HUES64 (cell line): ENCODE data around the gene MRPL54.

Experiments
- H3K27ac ChIP-seq: 2 replicates; pipeline ENCODE4 v1.7.0; 2013; ENCODE audit warnings: low read depth, low read length, inconsistent platforms
- H3K27me3 ChIP-seq: 2 replicates; pipeline ENCODE4 v1.6.1; 2013; ENCODE audit warnings: mild to moderate bottlenecking, low read length; ENCODE audit not compliant: insufficient read depth
- H3K36me3 ChIP-seq: 2 replicates; pipeline ENCODE4 v1.6.1; 2013; ENCODE audit warnings: mild to moderate bottlenecking, low read length; ENCODE audit not compliant: insufficient read depth
- H3K4me1 ChIP-seq: 2 replicates; pipeline ENCODE4 v1.6.1; 2013; ENCODE audit warnings: mild to moderate bottlenecking, low read length, moderate library complexity; ENCODE audit not compliant: insufficient read depth
- H3K4me3 ChIP-seq: 2 replicates; pipeline ENCODE4 v1.5.1; 2013; ENCODE audit warnings: mild to moderate bottlenecking, low read length, moderate library complexity
- H3K9ac ChIP-seq: 2 replicates; pipeline ENCODE4 v1.6.1; 2013; ENCODE audit warnings: mild to moderate bottlenecking, low read depth, low read length
- H3K9me3 ChIP-seq: 2 replicates; pipeline ENCODE4 v1.6.1; 2013; ENCODE audit warnings: low read depth, low read length; ENCODE audit not compliant: insufficient read depth
- WGBS: fragments of 150-250, 120-280 bp; methylation state at CpG from one replicate; pipeline ENCODE4 v1.1.7; 2013; ENCODE audit warnings: missing lambda C conversion rate; 5-methylcytosine and 5-hydroxymethylcytosine counted together

The MRPL54 gene

DNA sequence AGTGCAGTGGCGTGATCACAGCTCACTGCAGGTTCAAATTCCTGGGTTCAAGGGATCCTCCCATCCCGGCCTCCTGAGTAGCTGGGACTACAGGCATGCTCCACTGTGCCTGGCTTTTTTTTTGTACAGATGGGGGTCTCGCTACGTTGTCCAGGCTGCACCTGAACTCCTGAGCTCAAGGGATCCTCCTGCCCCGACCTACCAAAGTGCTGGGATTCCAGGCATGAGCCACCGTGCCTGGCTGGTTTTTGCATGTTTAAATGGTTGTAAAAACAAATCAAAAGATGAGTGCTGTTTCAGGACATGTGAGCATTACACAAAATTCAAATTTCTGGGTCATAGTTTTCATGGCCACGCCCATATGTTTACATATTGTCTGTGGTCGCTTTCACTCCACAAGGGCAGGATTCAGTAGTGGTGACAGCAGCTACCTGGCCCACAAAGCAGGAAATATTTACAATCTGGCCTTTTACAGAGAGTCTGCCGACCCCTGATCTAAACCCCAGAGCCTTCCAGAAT is 18.4 kb downstream of the MRPL54 start:
- Histone ChIP-seq H3K4me1 (no peaks in the 10 kb centered on the region), H3K27ac (no peak overlapping the region)
- 94% methylated on average over 9 of the region's 9 CpGs for WGBS

GRCh38 chr19:3781603-3782002 is 19.1 kb downstream of the MRPL54 start:
- no peak overlapping the region for H3K27ac ChIP-seq
- H3K4me3 ChIP-seq = no peak overlapping the region
- peaks cover 15% of the 10 kb centered on the region for H3K9me3 ChIP-seq
- no peaks in the 10 kb centered on the region for H3K4me1 ChIP-seq
- H3K9ac ChIP-seq = no peak overlapping the region
- peaks cover 27% of the 10 kb centered on the region for H3K27me3 ChIP-seq
- H3K36me3 ChIP-seq = no peaks in the 10 kb centered on the region
- 90% methylated on average over 2 of the region's 2 CpGs for WGBS

More for the DNA sequence above, 18.4 kb downstream of the MRPL54 start:
- Histone ChIP-seq H3K9me3 (peaks cover 15% of the 10 kb centered on the region), H3K36me3 (no peaks in the 10 kb centered on the region), H3K4me3 (no peak overlapping the region), H3K27me3 (peaks cover 22% of the 10 kb centered on the region), H3K9ac (no peak overlapping the region)

DNA sequence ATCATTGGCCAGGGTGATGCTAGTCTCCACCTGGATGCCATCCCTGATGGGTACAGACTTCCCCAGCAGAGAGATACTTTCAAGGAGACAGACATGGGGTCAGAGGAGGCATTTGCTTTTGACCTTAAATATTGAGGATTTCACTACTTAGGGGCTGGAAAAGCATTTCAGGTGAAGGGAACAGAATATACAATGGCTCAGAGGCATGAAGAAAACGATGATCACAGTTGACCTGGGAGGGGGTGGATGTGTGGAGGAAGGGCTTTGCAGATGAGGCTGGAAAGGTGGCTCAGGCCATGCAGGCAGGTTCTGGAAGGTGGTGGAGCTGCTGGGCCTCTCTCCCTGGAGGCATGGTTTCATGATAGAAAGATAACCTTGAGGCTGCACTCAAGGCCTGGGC is 19.8 kb downstream of the MRPL54 start:
- Histone ChIP-seq H3K4me3 (no peak overlapping the region), H3K27me3 (peaks cover 30% of the 10 kb centered on the region), H3K9ac (no peak overlapping the region), H3K4me1 (no peaks in the 10 kb centered on the region), H3K27ac (no peak overlapping the region), H3K36me3 (no peaks in the 10 kb centered on the region), H3K9me3 (peaks cover 15% of the 10 kb centered on the region)
- 83% methylated on average over 1 of the region's 1 CpG for WGBS

DNA sequence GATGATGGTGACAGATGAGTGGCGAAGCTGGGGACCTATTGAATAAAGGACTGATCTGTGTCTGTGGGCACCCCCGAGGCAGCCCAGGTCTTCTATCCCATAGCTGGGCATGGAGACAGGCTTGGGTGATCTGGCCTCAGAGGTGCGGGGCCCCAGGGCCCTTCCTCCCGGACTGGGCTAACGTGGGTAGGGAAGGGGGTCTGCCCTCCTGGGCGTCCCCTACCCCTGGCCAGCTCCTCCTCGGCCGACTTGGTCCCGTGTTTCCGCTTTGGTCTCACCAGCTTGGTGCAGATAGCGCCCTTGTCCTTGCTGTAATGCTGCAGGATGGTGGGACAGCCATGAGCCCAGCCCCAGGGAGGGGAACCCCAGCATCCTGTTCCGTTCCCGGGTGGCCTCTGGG is 20.4 kb downstream of the MRPL54 start:
- Histone ChIP-seq H3K9ac (no peak overlapping the region), H3K4me3 (no peak overlapping the region), H3K9me3 (peaks cover 15% of the 10 kb centered on the region), H3K36me3 (no peaks in the 10 kb centered on the region), H3K27ac (no peak overlapping the region), H3K4me1 (no peaks in the 10 kb centered on the region), H3K27me3 (peaks cover 30% of the 10 kb centered on the region)
- WGBS = 90% methylated on average over 13 of the region's 13 CpGs

- Histone ChIP-seq H3K36me3 (no peaks in the 10 kb centered on the region), H3K27me3 (peaks cover 30% of the 10 kb centered on the region), H3K4me3 (no peak overlapping the region), H3K9me3 (peaks cover 15% of the 10 kb centered on the region), H3K4me1 (no peaks in the 10 kb centered on the region), H3K9ac (no peak overlapping the region), H3K27ac (no peak overlapping the region)
- WGBS = 64% methylated on average over 49 of the region's 49 CpGs
Observed at GRCh38 chr19:3783660-3784584, 21.4 kb downstream of the MRPL54 start.

- WGBS = 35% methylated on average over 23 of the region's 25 CpGs
- Histone ChIP-seq H3K9ac (no peak overlapping the region; the same call in 1 of the 2 replicates), H3K4me1 (no peaks in the 10 kb centered on the region), H3K27ac (no peak overlapping the region), H3K9me3 (peaks cover 15% of the 10 kb centered on the region), H3K27me3 (peaks cover 30% of the 10 kb centered on the region), H3K4me3 (peak overlapping the region; percentile 74; the same call in 1 of the 2 replicates), H3K36me3 (no peaks in the 10 kb centered on the region)
Observed at GRCh38 chr19:3784607-3785450, 22.3 kb downstream of the MRPL54 start.

- Histone ChIP-seq H3K4me3 (peak overlapping the region; percentile 74), H3K36me3 (no peaks in the 10 kb centered on the region), H3K27me3 (peaks cover 30% of the 10 kb centered on the region), H3K4me1 (no peaks in the 10 kb centered on the region), H3K9me3 (peaks cover 15% of the 10 kb centered on the region), H3K27ac (no peak overlapping the region), H3K9ac (peak overlapping the region; percentile 48)
- WGBS = 2% methylated on average over 47 of the region's 47 CpGs
Observed at GRCh38 chr19:3785451-3785937, 23.0 kb downstream of the MRPL54 start.

DNA sequence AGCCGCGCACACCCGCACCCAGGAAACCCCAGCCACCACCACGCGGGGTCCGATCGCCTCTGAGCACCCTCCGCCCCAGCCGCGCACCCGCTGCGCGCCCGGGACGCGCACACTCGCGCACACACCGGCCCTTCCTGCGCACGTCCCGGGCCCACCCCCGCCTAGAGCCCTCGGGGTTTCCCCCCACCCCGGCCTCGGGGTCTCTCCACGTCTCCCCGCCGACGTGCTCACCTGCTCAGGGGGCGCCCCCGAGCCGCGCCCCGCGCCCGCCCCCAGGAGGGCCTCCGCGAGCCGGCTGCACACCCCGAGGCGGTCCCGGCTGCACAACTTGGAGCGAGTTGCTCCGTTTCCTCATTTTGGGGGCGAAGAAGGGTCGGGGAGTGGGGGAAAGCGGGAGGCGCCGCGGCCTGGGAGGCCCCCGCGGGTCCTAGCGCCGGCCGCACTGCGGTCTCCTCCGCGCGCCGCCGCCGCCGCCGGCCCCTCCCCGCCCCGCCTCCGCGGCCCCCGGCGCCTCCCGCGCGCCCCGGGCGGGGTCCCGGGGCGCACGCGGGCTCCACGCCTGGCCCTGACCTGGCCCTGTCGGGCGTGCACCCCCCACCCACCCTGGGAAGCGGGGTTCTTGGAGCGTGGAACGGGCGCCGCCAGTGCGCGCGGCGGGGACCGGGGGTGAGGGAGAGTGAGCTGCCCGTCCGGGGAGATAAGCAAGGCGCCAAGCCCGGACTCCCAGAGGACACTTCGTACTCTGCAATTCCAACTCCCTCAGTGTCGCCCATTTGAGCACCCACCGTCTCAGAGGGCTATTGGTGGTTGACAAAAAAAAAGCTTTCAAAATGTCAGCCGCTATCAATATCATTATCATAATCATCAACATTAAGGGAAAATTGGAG is 23.7 kb downstream of the MRPL54 start, which contains the start of gene MATK:
Gene MATK (minus strand): TSS at position 444 of the 887 bp plus-strand sequence. CDS start 1,246 bp downstream, outside the sequence.
- Histone ChIP-seq H3K9me3 (peaks cover 14% of the 10 kb centered on the region), H3K9ac (peak within 1 kb of the TSS; percentile 48), H3K4me3 (peak within 1 kb of the TSS; percentile 74)

GRCh38 chr19:3788996-3789778 is 26.7 kb downstream of the MRPL54 start:
- 73% methylated on average over 16 of the region's 16 CpGs for WGBS
- Histone ChIP-seq H3K9me3 (no peaks in the 10 kb centered on the region), H3K4me1 (no peaks in the 10 kb centered on the region), H3K36me3 (no peaks in the 10 kb centered on the region), H3K27me3 (peaks cover 24% of the 10 kb centered on the region), H3K9ac (no peak overlapping the region), H3K4me3 (no peak overlapping the region), H3K27ac (no peak overlapping the region)

More for the DNA sequence above, 23.7 kb downstream of the MRPL54 start, which contains the start of gene MATK:
- Histone ChIP-seq H3K27me3 (peaks cover 30% of the 10 kb centered on the region), H3K27ac (no peak within 1 kb of the TSS), H3K36me3 (no peaks in the 10 kb centered on the region), H3K4me1 (no peaks in the 10 kb centered on the region)
- WGBS = 7% methylated on average over 97 of the region's 101 CpGs
